Measurements from ENCODE around the gene NME3.
A peak's percentile ranks its signal among the peaks of the same experiment; 100 is the strongest.
"Not testable (repeated sequence)": the region's sequence is repeated elsewhere in the genome, so short reads cannot be mapped to it uniquely, and the experiment has no call there.

Gene NME3

DNA sequence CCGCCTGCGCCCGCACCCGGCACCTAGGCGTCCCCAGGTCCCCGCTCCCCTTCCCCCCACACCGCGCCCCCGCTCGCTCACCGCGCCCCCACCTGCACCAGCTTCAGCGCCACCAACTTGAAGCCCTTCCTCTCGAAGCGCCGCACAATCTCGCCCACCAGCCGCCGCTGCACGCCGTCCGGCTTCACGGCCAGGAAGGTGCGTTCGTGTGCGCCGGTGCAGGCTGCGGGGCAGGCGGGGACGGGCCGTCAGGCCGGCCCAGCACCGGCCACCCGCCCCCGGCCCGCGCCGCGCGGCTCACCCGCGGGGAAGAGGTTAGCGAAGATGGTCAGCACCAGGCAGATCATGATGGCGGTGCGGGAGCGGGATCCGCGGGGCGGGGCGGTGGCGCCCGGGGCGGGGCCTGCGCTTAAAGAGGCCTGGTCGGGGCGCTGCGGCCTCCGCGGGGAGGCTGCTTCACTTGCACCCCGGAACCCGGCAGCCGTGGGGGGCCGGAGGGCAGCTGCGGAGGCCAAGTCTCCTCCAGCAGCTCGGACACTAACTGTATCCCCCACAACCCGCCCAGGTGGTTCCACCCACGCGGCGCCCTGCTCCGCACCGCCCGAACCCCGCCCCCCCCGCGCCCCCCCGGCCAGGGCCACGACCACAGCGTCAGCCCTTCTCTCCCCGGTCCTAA is at the start of gene NME3:
Gene NME3 (minus strand): TSS at position 356 of the 676 bp plus-strand sequence. CDS start 9 bp downstream, at position 347.
- DNase-seq = peak; percentile 83

GRCh38 chr16:1820946-1821290 is 49.6 kb upstream of the NME3 start:
- DNase-seq = no peak

DNA sequence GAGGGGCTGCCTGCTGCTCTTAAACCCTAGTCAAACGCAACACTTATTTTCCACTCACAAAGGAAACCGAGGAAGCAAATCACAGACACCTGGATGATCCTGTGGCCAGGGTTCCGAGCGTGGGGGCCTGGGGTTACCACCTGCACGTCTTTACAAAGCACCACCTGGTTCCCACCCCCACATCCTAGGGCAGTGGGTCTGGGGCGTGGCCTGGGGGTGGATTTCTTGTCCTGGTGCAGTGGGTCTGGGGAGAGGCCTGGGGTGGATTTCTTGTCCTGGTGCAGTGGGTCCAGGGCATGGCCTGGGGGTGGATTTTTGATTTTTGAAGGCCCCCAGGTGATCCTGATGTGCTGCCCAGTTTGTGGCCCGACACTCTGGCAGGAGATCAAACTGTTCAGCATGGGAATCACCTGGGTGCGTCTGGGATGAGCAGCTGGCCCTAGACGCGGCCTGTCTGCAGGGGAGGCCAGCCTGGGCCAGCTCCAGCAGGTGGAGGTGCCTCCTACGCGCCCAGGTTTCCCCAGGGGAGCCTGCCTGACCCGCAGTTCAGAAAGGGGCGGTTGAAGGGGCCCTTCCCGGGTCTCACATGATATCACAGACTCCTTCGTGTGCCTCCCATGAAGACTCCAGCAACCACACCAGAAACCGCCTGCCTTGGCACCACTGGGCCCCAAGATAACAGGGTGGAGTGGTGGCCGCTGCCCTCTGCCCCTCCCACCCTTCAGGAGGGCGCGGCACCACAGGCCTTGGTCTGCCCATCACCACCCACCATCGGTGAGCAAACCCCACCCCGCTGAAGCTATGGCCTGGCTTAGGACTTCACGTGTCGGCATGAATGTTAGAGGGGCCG is 49.0 kb upstream of the NME3 start:
- no peak for DNase-seq

DNA sequence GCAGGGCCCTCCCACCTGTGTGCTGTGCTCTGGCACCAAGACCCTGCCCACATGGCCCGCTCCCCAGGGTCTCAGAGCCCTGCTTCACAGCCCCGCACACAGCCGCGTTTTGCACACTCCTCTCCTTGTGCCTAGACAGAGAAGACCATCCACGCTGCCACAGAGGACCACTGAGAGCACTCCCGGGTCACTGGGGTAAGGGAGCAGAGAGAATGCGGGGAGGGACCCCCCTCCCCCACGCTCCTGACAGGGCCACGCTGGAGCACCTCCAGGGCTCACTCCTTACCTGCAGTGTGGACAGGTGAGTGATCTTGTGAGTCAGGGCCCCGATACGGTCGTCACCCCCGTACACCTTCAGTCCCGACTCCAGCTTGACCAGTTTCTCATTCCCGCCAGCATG is 48.3 kb upstream of the NME3 start:
- no peak for DNase-seq

GRCh38 chr16:1818873-1819525 is 47.7 kb upstream of the NME3 start:
- no peak for DNase-seq

DNA sequence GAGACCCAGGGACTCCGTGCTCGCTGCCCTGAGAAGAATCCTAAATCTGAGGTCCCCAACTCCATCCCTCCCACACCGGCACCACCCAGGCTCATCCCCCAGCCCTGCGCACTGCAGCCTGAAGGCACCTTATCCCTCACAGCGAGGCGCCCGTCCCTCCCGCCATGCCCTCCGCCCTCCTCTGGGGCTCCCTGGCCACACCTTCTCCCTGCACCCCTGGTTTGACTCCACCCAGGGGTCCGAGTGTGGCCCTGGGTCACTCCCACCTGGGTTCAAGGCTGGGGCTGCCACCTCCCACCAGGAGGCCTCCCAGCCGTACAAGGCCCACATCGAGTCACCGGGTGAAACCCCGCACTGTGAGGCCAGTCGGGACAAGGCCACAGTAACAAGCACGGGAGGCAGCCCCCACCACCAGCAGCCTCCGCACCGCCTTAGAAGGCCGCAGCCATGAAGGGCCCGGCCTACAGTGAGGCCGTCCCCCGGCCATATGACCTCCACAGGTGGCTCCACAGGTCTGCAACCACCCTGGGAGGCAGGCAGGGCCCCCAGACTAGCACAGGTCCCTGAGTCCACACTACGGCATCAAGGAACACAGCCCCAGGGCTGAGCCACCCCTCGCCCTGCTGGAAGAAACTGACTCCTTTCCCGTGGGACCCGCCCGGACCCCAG is 47.0 kb upstream of the NME3 start:
- DNase-seq = no peak

DNA sequence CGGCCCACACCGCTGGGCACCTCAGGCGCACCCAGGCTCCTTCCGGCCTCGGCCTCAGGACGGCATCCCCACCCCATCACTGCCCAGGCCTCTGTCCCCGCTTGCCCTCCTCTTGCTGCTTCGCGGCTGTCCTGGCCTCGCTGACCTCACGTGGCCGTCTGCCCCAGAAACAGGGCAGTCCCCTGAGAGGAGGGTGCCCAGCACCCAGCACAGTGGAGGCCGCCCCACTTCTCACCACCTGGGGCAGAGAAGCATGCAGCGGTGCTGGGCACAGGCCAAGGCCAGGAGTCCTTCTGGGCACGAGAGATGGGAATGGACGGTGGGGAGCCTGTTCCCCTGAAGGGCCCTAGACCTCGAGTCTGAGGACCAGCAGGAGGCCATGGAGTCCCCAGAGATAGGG is 46.4 kb upstream of the NME3 start:
- no peak for DNase-seq

GRCh38 chr16:1817276-1817589 is 45.9 kb upstream of the NME3 start:
- no peak for DNase-seq

GRCh38 chr16:1816396-1817275 is 45.3 kb upstream of the NME3 start:
- no peak for DNase-seq

DNA sequence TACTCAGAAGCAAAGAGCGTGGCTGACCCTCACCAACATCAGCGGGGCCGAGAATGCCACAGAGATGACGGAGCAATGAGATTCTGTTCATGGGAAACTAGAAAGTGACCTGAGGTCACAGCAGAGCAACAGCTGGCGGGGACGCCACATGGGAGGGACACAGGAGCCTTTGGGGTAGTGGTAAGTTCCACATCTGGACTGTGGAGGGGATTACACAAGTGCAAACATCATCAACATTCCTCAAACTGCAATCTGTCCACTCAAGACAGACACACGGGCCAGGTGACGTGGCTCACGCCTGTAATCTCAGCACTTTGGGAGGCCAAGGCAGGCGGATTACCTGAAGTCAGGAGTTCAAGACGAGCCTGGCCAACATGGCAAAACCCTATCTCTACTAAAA is 44.1 kb upstream of the NME3 start:
- DNase-seq = no peak

DNA sequence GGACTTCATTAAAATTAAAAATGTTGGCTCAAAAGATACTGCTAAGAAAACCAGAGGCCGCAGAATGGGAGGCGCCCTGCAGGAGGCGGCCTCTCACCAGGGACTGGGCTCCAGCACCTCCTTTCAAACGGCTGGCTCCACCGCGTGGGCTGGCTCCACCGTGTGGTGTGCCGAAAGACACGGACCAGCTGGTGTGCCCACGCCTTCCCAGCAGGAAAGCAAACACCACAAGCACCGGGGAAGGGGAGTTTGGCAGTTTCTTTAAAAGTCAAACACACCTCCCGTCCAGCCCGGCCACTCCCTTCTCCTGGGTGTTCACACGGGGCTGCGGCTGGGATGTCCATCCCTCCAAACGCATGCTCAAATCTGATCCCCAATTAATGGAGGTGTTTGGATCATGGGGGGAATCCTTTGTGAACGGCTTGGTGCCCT is 41.4 kb upstream of the NME3 start:
- DNase-seq = peak; percentile 48

GRCh38 chr16:1810536-1810935 is 39.2 kb upstream of the NME3 start:
- no peak for DNase-seq

GRCh38 chr16:1810106-1810505 is 38.8 kb upstream of the NME3 start:
- no peak for DNase-seq

DNA sequence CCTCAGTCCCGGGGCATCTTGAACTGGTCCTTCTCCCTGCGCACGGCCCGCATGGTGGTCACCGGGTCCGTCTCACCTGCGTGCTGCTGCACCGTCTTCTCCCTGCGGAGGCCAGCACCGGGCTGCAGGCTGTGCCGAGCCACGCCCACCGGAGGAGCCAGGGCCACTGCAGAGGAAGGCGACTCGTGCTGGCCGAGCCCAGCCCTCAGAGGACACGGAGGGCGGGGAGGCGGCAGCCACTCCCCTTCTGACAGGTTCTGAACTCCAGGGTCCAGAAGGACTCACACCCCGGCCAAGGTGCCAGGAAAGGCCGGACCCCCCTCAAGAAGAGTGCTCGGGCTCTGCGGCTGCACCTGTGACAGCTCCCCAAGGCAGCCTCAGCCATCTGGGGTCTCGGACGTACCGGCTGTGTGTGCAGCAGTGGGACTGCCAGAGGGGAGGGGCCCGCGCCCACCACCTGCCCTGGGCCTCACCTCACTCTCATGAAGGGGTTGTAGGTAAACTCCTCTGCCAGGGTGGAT is 38.0 kb upstream of the NME3 start:
- no peak for DNase-seq

- no peak for DNase-seq
Observed at GRCh38 chr16:1808691-1809090, 37.3 kb upstream of the NME3 start.

GRCh38 chr16:1807626-1808025 is 36.3 kb upstream of the NME3 start:
- DNase-seq = no peak

GRCh38 chr16:1800701-1801100 is 29.4 kb upstream of the NME3 start:
- no peak for DNase-seq

DNA sequence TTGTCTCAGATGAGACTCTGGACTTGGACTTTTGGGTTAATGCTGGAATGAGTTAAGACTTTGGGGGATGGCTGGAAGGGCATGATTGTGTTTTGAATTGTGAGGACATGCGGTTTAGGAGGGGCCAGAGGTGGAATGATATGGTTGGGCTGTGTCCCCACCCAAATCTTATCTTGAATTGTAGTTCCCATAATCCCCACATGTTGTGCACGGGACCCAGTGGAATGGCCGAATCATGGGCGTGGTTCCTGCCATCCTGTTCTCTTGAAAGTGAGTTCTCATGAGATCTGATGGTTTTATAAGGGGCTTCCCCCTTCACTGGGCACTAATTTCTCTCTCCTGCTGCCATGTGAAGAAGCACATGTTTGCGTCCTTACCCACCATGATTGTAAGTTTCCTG is 27.9 kb upstream of the NME3 start:
- DNase-seq = not testable (repeated sequence)

DNA sequence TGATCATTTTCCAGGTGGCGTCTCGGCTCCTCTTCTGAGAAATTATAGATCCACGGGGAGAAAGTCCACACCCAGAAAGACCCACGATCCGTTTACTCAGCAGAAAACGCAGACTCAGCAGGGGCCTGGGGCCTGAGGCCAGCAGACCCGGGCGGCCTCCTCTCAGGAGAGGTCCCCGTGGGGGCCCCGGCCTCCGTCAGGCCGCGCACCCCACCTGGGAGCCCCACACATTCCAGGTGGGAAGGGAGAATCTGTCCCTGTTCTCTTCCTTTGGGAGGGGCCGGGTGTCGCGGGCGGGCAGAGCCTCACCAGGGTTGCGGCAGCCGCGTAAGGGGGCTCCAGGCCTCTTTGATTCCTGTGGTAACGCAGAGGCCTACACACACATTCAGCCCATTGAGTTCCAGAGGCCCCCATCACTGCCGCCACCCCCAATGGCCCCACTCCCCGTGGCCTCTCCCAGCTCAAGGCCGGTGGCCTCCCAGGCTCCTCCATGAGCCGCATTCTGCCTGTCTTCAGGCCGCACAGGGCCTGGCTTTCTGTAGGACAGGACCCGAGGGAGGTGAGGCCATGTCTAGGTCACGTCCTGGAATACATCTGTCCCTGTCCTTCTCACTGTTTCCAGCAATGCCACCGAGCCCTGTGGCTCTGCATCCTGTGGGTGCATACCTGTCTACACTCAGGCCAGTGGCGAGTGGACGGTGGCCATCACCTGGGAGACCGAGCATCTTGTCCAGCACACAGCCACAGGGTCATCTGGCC is 23.7 kb upstream of the NME3 start:
- no peak for DNase-seq

GRCh38 chr16:1794221-1794871 is 23.0 kb upstream of the NME3 start:
- DNase-seq = no peak

All from activated CD4-positive, alpha-beta T cell treated with anti-CD3 and anti-CD28 coated beads, Interleukin-2, amount 50 U/mL, for 16 hours (primary cell).